ENCODE results near the gene NPFF.

NPFF gene

DNA sequence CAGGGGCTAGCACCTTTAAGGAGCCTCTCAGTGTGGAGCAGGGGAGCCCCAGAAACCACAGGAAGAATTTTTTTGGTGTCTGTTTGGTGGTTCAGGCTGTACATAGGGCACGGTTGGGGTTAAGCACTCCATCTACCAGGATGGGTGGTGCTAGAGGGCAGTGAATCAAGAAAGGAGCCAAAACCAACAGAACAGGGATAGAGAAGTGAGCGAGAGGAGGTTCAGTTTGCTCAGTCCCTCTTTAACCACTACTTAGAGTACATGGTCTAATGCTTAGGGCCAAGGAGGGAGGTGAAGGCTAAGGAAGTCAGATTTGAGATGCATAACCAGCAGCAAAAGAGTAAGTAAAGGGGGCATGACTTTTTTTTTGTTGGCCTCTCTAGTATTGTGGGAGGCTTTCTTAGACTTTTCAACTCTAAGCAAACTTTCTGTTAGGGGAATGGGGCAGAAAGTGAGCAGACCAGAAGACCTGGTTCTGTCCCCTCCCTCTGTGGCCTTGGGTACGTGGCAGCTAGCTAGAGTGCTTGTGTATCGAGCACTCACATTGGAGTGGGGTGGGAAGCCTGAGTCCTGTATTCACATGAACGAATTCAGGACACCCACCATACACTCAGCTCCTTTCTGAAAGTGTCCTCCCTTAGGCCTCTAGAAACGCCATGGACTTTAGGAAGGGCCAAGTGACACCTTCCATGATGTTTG is 6.6 kb upstream of the NPFF start:
- DNase-seq, result no peak

DNA sequence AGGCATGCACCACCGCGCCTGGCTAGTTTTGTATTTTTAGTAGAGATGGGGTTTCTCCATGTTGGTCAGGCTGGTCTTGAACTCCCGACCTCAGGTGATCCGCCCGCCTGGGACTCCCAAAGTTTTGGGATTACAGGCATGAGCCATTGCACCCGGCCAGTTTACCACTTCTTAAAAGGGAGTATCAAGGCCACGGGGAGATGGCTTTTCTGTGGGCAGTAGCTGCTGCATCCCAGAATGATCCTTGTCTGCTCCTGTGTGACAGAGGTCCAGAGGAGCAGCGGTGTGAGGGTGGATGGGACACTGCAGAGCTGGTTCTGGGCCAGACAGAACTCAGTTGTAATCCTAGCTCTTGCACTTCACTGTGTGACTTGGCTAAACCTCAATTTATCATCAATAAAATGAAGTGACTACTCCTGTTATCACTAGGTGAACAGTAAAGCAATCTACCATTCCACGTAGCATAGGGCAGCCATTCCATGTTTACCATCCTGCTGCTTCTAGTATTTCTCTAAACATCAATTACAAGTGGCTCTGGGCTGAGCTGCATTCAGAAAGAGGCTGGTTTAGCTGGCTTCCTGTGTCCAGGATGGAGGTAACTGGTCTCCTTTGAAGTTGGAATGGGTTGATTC is 3.0 kb upstream of the NPFF start:
- no peak for DNase-seq

DNA sequence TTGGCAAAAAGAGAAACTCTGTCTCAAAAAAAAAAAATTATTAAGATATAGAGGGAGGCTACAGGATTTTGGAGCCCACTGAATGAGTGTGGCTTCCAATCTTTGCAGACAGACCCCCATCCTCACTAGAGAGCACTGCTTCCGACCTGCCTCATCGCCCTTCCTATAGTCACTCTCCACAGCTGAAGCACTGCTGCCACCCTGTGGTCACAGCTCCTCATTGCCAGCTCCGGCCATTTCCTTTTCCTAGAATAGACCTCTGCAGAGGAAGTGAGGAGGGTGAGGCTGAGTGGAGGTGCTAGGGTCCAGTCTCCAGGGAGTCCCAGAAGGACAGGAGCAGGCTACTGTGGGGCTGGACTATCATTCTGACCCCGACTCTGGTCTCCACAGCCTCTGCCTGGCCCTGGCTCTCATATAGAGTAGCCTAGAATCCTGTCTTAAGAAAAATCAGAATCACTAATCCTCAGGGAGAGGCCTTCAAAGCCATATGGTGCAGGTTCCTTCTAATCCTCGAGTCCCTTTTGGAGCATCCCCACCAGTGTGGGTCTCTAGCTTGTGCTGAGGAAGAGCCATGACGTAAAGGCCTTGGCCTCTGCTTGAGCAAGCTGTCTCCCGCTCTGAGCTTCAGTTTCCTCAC is 1.4 kb upstream of the NPFF start:
- DNase-seq, result peak; percentile 65 to 79

DNA sequence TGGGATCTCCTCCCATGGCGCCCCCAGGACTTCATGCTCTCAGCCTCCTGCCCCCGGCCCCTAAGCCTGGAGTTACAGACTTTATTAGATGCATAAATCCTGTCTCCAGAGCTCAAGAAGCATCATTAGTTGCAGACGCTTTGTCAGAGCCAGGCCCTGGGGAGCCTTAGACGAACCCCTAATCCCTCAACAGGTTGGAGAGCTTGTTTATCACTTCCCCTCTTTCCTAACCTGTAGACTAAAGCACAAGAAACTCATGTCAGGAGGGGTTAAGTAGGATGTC is 260 bp upstream of the NPFF start:
- no peak for DNase-seq

DNA sequence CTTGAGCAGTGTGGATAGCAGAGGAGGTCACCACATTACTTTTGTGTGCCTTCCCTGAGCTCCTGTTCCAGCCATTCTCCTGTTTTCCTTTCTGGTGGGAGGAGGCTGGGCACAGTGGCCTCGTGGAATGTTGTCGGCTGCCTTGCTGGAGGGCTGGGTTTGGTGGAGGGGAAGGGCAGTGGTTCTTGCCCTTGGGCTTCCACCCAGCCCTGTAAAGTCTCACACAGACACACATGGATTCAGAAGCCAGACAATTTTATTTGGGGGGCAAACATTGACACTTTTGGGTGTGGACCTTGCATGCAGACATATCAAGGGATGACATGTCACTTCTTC is 866 bp downstream of the NPFF start:
- no peak for DNase-seq

DNA sequence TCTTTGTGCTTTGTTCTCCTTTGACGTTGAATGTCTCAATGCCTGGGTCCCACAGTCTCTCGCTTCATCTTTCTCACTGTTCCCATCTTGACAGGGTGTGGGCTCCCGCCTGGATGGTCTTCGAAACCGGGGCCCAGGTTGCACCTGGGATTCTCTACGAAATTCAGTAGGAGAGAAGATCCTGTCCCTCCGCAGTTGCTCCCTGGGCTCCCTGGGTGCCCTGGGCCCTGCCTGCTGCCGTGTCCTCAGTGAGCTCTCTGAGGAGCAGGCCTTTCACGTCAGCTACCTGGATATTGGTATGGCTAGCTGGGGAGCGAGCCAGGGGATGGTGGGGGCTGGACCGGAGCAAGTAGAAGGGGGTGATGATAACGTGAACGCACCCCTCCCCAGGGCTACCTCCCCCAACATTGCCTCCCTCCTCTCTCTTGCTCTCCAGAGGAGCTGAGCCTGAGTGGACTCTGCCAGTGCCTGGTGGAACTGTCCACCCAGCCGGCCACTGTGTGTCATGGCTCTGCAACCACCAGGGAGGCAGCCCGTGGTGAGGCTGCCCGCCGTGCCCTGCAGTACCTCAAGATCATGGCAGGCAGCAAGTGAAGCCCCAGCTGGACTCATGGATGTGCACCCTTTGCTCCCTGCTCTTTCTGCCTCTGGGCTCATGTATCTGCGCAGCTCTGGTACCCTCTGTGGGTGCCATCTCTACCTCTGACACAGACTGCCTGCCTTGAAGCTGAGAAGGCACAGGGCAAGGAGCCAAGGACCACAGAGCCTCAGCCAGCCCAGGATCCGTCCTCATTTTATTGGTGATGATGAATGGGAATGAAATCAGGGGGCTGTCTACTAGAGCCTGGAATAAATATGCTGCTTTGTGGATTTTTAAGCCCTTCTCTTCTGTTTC is 1.5 kb downstream of the NPFF start:
- DNase-seq, result no peak

DNA sequence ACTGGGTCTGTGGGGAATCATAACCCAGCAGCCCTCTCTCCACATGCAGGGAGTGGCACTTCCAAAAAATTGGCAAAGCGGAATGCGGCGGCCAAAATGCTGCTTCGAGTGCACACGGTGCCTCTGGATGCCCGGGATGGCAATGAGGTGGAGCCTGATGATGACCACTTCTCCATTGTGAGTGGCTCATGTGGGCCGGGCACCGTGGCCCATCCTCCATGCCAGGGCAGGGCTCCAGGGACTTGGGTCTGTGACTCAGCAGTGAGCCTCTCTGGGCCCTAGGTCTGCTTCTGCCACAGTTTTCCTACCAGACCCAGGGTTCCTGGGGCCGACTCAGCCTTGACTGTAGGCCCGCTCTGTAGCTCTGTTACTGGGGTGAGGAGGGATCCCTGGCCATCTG is 2.2 kb downstream of the NPFF start:
- no peak for DNase-seq

DNA sequence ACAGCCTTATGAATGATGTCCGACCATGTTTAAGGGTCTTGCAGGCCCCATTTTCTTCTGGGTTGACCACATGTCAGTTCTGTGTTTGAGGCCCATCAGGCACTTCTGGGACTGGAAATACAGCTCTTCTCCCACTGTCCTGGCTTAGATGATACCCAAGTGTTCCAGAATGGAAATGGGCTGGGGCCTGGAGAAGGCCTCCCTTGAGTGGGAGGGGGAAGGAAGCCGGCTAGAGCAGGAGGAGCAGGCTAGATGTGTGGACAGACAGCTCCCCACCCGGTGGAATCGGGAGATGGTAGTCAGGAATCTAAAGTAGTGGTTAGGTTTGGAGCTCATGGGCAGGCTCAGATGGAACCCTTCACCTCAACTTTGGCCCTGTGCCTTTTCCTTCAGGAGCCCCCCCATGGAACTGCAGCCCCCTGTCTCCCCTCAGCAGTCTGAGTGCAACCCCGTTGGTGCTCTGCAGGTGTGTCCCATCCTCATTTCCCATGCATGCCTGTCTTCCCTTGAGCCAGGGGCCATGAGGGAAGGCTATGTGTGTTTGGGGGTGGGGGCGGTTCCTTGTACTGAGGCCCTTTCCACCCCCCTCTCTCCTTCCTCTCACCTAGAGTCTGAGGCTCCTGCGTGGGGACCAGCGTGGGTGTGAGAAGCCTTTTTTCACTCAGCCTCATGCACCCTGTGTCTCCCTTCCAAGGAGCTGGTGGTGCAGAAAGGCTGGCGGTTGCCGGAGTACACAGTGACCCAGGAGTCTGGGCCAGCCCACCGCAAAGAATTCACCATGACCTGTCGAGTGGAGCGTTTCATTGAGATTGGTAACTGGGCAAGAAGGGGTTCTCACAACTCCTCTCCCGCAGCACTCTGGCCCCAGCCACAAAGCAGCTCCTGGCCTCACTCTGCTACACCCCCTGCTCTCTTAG is 3.0 kb downstream of the NPFF start:
- no peak for DNase-seq

DNA sequence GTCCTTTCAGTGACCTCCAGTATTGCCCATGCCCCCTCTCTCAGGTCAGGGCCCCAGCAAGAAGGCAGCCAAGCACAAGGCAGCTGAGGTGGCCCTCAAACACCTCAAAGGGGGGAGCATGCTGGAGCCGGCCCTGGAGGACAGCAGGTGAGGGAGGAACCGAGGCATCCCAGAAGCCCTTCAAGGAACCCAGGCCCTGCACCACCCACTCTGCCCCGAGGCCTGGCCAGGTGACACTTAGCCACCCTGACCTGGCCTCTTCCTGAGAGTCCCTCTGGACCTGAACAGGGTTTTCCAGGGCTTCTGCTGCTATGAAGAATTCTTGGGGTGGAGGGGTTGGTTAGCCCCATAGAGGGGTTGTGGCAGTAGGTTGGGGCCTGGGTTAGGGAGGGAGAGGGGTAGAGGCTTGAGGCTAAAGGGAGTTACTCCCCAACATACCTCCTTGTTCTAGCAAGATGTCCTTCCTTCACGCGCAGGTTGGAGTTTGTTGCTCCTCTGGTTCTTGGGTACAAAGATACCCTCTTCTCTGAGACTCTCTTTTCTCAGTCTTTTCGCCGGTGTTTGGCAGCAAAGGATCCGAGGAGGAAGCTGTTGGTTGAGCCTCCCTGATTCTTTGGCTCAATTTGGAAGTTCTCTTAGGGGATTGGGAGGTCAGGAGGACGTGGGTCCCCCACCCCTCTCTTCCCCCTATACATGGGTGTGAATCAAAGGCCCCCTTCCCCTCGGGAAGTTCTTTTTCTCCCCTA is 4.1 kb downstream of the NPFF start:
- DNase-seq, result no peak

DNA sequence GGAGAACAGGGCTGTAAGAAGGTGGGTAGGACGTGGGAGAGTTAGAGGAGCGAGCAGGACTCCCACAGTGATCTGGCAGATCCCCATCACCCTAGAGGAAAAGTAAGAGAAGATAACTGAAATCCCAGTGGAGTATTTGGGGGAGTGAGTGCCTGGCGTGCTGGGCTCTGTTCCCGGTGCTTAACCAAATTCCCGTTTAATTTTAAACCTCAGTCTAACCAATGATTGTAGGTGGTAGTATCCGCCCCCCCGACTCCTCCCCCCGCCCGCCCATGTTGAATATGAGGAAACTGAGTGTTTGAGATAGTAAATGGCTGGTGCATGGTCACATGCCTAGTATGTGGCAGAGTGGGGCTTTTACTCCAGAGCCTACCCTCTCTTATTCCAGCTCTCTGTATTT is 5.0 kb downstream of the NPFF start:
- no peak for DNase-seq

DNA sequence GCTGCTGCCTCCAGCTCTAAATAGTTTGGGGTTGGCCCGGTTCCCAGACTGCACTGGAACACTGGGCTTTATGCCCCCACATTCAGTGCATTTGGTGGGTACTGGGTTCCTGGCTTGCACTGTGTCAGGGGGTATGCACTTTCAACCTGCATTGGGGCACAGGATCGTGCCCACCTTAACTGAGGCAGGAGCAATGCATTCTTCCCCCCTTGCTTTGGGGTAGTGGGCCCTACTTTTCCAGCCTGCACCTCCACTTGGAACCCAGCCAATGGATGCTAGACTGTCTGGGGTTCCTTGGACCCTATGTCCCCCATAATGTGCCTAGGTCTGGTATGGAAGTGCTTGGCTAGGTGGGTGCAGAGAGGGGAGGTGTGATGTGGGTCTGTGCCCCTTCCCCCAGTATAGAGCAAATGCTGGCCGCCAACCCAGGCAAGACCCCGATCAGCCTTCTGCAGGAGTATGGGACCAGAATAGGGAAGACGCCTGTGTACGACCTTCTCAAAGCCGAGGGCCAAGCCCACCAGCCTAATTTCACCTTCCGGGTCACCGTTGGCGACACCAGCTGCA is 5.6 kb downstream of the NPFF start:
- no peak for DNase-seq

DNA sequence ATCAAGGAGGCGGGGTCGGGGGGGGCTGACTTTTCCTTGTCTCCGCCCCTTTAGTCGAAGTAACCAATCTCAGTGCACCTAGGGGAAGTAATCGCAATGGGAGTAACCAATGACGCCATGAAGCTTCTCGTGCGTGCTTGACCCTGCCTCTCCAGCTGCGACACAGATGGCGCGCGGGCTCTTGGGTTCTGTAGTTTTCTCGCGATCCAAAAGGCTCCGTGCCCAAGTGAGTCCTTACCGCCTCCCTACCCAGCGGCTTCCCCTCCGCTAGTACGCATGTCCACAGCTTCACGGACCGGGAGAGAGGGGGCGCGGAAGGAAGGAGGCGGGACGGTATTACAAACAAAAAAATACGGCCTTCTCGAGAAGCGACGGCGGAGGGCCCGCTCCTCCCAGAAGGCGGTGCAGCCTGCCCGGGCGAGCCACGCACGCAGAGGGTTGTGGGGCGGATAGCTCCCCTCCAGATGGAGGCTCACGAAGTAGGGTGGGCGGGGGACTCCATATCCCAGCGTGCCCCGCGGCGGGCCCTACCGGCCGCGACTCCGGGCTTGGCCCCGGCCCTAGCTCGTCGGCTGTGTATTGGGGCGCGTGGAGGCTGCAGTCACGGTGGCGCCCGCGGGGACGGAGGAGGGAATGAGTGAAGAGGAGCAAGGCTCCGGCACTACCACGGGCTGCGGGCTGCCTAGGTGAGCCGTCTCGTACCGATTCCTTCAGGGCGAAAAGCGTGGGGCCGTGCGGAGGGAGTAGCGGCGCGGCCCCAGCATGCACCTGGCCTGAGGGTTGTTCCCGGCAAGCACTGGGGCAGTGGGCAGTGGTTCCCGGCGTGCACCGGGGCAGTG is 6.3 kb downstream of the NPFF start, which contains the start of gene TARBP2:
TSS of gene TARBP2 (plus strand) at position 508 of the 839 bp plus-strand sequence. CDS start at position 634, 126 bp downstream.
- peak; percentile 97 to 99 for DNase-seq

DNA sequence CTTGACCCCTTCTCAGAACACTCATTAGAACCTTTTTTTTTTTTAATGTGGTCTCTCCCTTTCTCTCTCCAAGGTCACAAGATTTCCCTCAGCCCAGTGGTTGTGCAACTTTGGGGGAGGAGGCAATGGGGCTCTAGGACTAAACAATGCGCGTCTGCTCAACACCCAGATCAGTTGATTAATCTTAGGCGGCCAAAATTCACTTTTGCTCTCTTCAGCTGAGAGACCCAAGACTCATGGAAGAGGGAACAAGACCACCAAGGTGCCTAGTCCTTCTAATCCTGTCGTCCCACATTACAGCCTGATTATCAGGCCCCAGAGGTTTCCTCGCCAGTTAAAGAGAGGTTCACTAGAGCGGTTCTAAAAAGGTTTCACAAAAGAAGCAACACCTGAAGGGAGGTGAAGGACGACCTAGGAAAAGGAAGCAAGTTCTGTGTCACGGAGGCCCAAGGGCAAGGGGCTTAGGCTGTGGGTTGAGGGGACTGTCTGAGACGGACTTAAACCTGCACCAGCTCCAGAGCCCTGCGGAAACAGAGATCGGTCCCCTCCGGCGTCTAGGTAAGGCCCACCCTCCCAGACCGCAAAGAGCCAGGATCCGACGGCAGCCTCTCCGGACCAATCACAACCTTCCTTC is 7.0 kb downstream of the NPFF start:
- no peak for DNase-seq

DNA sequence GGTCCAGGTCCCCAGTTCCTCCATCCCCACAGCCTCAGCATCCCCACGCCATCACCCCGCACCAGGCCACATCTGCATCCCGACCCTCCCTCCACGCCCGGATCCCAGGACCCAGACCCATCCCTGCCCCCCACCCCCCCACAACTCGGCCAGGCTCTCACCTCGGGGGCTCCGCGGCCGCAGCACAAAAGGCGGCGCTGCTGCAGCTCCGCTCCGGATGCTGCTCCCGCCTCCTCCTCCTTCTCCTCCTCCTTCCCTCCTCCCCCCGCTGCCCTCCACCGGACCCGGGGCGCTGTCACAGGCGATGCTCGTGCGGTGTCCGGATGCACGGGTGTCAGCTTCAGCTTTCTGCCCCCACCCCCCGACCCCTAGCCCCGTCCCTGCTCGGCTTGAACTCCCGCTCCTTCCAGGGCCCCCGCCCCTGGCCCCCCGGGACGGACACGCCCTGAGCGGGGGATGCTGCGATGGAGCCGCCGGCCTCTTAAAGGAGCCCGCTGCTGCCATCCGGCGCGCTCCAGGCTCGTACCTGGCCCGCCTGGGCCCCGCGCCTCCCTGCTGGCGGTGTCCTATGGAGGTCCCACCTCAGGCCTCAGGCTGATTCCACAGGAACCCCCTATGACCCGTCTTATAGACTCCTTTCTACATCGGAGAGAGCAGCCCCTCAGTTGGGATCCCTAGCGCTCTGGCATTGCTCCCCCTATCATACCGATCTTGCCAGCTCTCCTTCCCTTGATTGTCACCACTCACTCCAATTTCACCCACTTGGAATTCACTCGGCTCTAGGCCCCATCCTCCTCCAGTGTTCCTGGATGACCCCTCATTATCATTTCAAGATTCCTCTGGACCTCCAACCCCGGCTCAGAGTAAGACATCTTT is 7.8 kb downstream of the NPFF start, which contains the start of gene MAP3K12:
TSS of gene MAP3K12 (minus strand) at position 193 of the 876 bp plus-strand sequence. CDS start 12,067 bp downstream, outside the sequence.
- DNase-seq, result peak; percentile 32 to 34

DNA sequence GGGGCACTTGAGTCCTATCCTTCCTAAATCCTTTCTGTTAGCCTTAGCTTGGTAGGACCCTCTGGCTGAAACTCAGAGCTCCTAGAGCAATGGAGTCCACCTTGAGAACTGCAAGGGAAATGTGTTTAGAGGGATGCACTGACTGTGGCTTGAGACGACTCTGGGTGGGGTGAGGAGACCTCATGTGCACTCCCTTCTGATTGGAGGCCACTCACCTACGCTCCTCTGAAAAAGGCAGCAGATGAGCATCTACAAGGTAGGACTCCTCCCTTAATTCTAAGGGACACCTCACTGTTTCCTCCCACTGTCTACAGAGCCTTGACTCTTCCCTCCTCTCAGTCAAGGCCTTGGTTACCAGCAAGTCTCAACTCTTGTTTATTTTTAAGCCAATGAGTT is 9.1 kb downstream of the NPFF start:
- DNase-seq, result no peak

DNA sequence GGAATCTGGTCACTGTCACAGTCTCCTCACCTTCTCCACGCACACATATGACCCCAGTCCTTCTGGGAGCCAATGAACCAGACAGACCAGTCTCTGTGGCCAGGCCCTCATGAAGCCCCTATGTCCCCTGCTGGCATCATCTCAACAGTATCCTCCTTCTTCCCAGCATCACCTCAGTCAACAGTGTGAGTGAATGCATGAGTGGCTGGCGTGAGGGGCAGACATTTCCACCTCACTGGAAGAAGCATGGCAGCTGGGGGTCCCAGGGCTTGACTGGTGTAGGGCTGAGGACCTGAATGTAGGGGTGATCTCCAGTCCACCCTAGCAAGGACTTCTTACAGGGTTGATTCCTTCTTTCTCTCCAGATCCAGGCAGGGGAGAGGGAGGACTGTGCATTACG is 9.8 kb downstream of the NPFF start:
- DNase-seq, result no peak

DNA sequence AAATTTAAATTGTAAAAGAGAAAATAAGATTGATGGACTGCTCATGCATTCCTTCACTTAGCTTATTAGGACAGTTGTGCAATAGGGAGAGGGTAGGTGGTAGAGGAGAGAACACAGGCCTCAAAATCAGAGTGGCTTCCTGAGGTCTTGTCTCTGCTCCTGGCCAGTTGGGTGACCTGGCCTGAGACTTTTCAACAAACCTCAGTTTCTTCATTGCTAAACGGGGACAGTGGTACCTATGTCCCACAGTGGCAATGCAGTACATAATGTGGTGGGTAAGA is 10.6 kb downstream of the NPFF start:
- DNase-seq, result no peak

DNA sequence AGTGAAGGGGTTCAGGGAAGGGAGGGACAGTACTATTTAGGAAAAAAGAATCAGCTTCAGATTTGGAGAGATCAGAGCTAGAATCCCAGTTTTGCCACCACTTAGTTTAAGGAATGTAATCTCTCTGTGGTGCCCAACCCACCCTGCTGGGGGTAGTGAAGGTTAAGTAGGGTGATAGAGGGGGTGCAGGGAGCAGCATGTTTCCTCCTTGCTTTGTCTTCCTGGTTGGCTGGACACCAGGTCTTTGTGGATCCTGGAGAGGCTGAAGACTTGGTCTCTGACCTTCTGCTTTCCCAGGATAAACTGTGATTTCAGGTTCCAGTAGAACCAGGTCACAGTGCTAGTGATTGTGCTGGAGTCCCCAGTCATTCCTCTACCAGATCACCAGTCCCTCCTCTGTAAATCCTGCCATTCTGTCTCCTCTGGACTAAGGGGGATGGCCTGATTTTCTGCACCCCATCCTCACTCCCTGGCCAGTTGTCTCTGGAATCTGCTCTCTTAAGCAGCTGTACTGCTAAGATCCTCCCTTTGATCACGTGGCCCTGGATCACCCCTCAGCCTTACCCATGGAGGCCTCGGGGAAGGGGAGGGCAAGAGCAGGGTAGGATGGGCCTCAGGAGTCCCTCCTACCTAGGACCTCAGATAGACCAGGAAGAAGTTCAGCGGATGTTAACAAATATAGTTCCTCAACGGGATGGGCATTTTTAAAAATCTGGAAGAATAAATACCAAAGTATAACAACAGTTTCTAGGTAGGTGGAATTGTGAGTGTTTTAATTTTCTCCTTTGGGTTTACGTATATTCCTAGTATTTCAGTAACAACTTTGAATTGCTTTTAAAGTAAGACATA is 11.2 kb downstream of the NPFF start:
- no peak for DNase-seq
